ENCODE results near the gene LSM7. TPM values are rescaled to one million over a fixed set of nuclear protein-coding genes. Genes with fewer than 3 reads are reported as not detected.

The LSM7 gene
- total and polyA plus RNA-seq, 2 of the 13 experiments (the other 11 are each of a cell fraction or from before 2014, with no cell fraction given), result 140 to 205 TPM

GRCh38 chr19:2303211-2303798 lies 25.1 kb downstream of the LSM7 start:
- ATAC-seq, result no peak
- no peak for DNase-seq (ENCODE audit: low spot score)
- intact Hi-C loops (cut with micrococcal nuclease; ENCODE audit: unreplicated experiment) (no loop called here), in situ Hi-C loops (cut with HindIII; ENCODE audit: extremely low pct_ligation_motif_present, low pct_unique_long_range_greater_than_20kb) (no loop called here)
- no TSS peak for BruUV-seq (replicated peaks)
- ChIA-PET POLR2A (no interaction called here), CTCF (ENCODE audit: low intra/inter-chr PET ratio, low total read pairs) (no interaction called here)
- TF ChIP-seq ADNP (CRISPR knock-in tag; IDR thresholded peaks at IDR 0.05) (no peak), ZMYM3 (CRISPR knock-in tag; IDR thresholded peaks at IDR 0.05) (0 out of 2 replicates have a peak, but pooled peaks have one; percentile 37)
- H3K36me3 ChIP-seq (replicated peaks in 1 of 2; ENCODE audit: control insufficient read depth in 1 of 2, insufficient read depth in 2 of 2, low read length in 2 of 2), result no peaks in the 10 kb centered on the region
- no peaks in the 10 kb centered on the region for H3K9me3 ChIP-seq (ENCODE audit: low read length)
- WGBS (ENCODE audit: low lambda C conversion rate), result 84% methylated on average over 11 of the region's 26 CpGs
- no peak for FAIRE-seq
- H3K79me2 ChIP-seq (ENCODE audit: insufficient read depth, low read length), result no peaks in the 10 kb centered on the region
- H3K4me3 ChIP-seq (replicated peaks in 1 of 3; ENCODE audit: insufficient read depth in 1 of 3, low read depth in 2 of 3, low read length in 3 of 3), result no peak overlapping the region
- no peak overlapping the region for H2AFZ ChIP-seq (ENCODE audit: low read length)
- no peak overlapping the region for H3K4me2 ChIP-seq (ENCODE audit: low read depth, low read length)
- no peak overlapping the region for H3K27ac ChIP-seq (ENCODE audit: extremely low read length, insufficient read depth, low read length)
- H4K20me1 ChIP-seq (ENCODE audit: insufficient read depth, low read length), result no peaks in the 10 kb centered on the region
- H3K4me1 ChIP-seq (ENCODE audit: insufficient read depth, low read length), result peaks cover 16% of the 10 kb centered on the region
- peaks cover 7 to 70% of the 10 kb centered on the region in 2 experiments for H3K27me3 ChIP-seq (ENCODE audit: control insufficient read depth in 1 of 2, insufficient read depth in 2 of 2, low read length in 2 of 2)
- no peak overlapping the region for H3K9ac ChIP-seq (ENCODE audit: insufficient read depth, low read depth, low read length)

GRCh38 chr19:2302319-2303210 lies 25.8 kb downstream of the LSM7 start:
- POLR2A ChIA-PET, result no interaction called here
- Histone ChIP-seq H2AFZ (ENCODE audit: low read length) (no peak overlapping the region), H4K20me1 (ENCODE audit: insufficient read depth, low read length) (no peaks in the 10 kb centered on the region), H3K4me2 (ENCODE audit: low read depth, low read length) (no peak overlapping the region), H3K4me3 (replicated peaks in 1 of 3; ENCODE audit: insufficient read depth in 1 of 3, low read depth in 2 of 3, low read length in 3 of 3) (no peak overlapping the region), H3K36me3 (replicated peaks in 1 of 2; ENCODE audit: control insufficient read depth in 1 of 2, insufficient read depth in 2 of 2, low read length in 2 of 2) (no peaks in the 10 kb centered on the region), H3K9me3 (ENCODE audit: low read length) (no peaks in the 10 kb centered on the region), H3K4me1 (ENCODE audit: insufficient read depth, low read length) (peaks cover 13% of the 10 kb centered on the region), H3K9ac (ENCODE audit: insufficient read depth, low read depth, low read length) (no peak overlapping the region), H3K79me2 (ENCODE audit: insufficient read depth, low read length) (no peaks in the 10 kb centered on the region), H3K27me3 (ENCODE audit: control insufficient read depth in 1 of 2, insufficient read depth in 2 of 2, low read length in 2 of 2) (peaks cover 7 to 66% of the 10 kb centered on the region in 2 experiments), H3K27ac (ENCODE audit: extremely low read length, insufficient read depth, low read length) (no peak overlapping the region)
- WGBS (ENCODE audit: low lambda C conversion rate), result 59% methylated on average over 30 of the region's 62 CpGs
- in situ Hi-C loops (cut with HindIII; ENCODE audit: extremely low pct_ligation_motif_present, low pct_unique_long_range_greater_than_20kb), result no loop called here
- no peak for ATAC-seq
- CTCF ChIA-PET (ENCODE audit: low intra/inter-chr PET ratio, low total read pairs), result no interaction called here
- FAIRE-seq, result no peak
- intact Hi-C loops (cut with micrococcal nuclease; ENCODE audit: unreplicated experiment), result no loop called here
- DNase-seq (ENCODE audit: low spot score), result no peak
- BruUV-seq (replicated peaks), result no TSS peak
- TF ChIP-seq HES4 (CRISPR knock-in tag; IDR thresholded peaks at IDR 0.05; ENCODE audit: borderline replicate concordance), result no peak
- no peak for TF ChIP-seq IKZF1 (IDR thresholded peaks at IDR 0.05)
- no peak for TF ChIP-seq ESRRA (CRISPR knock-in tag; IDR thresholded peaks at IDR 0.05; ENCODE audit: low read depth)
- TF ChIP-seq, protein P1, sequence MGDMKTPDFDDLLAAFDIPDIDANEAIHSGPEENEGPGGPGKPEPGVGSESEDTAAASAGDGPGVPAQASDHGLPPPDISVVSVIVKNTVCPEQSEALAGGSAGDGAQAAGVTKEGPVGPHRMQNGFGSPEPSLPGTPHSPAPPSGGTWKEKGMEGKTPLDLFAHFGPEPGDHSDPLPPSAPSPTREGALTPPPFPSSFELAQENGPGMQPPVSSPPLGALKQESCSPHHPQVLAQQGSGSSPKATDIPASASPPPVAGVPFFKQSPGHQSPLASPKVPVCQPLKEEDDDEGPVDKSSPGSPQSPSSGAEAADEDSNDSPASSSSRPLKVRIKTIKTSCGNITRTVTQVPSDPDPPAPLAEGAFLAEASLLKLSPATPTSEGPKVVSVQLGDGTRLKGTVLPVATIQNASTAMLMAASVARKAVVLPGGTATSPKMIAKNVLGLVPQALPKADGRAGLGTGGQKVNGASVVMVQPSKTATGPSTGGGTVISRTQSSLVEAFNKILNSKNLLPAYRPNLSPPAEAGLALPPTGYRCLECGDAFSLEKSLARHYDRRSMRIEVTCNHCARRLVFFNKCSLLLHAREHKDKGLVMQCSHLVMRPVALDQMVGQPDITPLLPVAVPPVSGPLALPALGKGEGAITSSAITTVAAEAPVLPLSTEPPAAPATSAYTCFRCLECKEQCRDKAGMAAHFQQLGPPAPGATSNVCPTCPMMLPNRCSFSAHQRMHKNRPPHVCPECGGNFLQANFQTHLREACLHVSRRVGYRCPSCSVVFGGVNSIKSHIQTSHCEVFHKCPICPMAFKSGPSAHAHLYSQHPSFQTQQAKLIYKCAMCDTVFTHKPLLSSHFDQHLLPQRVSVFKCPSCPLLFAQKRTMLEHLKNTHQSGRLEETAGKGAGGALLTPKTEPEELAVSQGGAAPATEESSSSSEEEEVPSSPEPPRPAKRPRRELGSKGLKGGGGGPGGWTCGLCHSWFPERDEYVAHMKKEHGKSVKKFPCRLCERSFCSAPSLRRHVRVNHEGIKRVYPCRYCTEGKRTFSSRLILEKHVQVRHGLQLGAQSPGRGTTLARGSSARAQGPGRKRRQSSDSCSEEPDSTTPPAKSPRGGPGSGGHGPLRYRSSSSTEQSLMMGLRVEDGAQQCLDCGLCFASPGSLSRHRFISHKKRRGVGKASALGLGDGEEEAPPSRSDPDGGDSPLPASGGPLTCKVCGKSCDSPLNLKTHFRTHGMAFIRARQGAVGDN (CRISPR knock-in tag; IDR thresholded peaks at IDR 0.05), result no peak
- TF ChIP-seq ATF7 (IDR thresholded peaks at IDR 0.05), result peak; percentile 96
- no peak for TF ChIP-seq ATF7 (CRISPR knock-in tag; IDR thresholded peaks at IDR 0.05)
- no peak for TF ChIP-seq CEBPG (CRISPR knock-in tag; IDR thresholded peaks at IDR 0.05)
- TF ChIP-seq, protein P2, sequence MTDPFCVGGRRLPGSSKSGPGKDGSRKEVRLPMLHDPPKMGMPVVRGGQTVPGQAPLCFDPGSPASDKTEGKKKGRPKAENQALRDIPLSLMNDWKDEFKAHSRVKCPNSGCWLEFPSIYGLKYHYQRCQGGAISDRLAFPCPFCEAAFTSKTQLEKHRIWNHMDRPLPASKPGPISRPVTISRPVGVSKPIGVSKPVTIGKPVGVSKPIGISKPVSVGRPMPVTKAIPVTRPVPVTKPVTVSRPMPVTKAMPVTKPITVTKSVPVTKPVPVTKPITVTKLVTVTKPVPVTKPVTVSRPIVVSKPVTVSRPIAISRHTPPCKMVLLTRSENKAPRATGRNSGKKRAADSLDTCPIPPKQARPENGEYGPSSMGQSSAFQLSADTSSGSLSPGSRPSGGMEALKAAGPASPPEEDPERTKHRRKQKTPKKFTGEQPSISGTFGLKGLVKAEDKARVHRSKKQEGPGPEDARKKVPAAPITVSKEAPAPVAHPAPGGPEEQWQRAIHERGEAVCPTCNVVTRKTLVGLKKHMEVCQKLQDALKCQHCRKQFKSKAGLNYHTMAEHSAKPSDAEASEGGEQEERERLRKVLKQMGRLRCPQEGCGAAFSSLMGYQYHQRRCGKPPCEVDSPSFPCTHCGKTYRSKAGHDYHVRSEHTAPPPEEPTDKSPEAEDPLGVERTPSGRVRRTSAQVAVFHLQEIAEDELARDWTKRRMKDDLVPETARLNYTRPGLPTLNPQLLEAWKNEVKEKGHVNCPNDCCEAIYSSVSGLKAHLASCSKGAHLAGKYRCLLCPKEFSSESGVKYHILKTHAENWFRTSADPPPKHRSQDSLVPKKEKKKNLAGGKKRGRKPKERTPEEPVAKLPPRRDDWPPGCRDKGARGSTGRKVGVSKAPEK (CRISPR knock-in tag; IDR thresholded peaks at IDR 0.05; ENCODE audit: borderline replicate concordance), result no peak
- TF ChIP-seq MYNN (CRISPR knock-in tag; IDR thresholded peaks at IDR 0.05; ENCODE audit: low read depth), result no peak

Measured in HepG2 (cell line).